OCI-LY7 (cell line): ENCODE measurements around the gene PDCD1.

Source experiments
- EZH2phosphoT487 ChIP-seq: fragments of 200-600 bp; sonication (generic); IDR thresholded peaks from 2 replicates; pipeline ENCODE4 v1.6.1; 2018; ENCODE audit warnings: low read depth, borderline replicate concordance, mild to moderate bottlenecking, mixed run types, antibody characterized with exemption, low read length, moderate library complexity, mixed read lengths
- TF ChIP-seq, protein P1 (sequence below): fragments of 200-600 bp; sonication (generic); conservative IDR thresholded peaks from 2 replicates; pipeline ENCODE4 v1.5.1; 2014; ENCODE audit warnings: mild to moderate bottlenecking, antibody characterized with exemption, low read length, moderate library complexity, mixed read lengths

DNA sequence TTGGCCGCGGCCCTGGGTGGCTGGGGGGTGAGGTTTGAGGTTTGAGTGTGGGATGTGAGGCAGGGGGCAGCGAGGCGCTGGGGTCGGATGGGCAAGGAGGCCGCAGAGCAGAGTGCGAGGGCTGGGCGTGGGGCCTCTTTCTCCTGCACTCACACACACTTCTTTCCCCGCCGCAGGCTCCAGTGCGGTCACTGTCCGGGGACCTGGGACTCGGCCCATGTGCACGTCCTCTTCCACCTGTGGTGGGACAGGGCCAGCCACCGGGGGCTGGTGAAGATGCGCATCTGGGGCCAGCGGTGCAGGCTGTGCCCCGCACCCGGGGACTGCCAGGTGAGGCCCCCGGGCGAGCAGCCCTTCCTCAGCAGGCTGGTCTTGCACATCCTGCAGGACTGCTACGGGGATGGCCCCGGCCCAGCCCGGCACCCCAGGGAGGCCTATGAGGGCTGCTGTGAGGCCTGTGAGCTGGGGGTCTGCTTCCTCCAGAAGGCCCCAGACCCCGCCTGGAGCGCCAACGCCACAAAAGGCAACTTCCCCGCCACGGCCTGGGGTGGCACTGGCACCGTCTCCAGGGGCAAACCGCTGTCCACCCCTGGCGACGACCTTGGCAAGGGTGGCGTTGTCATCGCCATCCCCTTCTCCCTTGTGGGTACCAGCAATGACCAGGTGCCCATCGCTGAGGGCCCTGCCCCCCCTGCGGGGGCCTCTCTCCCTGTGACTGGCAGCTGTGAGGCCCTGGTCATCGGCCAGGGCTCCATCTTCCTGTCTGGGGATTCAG is 13.0 kb upstream of the PDCD1 start:
- TF ChIP-seq, protein P1, sequence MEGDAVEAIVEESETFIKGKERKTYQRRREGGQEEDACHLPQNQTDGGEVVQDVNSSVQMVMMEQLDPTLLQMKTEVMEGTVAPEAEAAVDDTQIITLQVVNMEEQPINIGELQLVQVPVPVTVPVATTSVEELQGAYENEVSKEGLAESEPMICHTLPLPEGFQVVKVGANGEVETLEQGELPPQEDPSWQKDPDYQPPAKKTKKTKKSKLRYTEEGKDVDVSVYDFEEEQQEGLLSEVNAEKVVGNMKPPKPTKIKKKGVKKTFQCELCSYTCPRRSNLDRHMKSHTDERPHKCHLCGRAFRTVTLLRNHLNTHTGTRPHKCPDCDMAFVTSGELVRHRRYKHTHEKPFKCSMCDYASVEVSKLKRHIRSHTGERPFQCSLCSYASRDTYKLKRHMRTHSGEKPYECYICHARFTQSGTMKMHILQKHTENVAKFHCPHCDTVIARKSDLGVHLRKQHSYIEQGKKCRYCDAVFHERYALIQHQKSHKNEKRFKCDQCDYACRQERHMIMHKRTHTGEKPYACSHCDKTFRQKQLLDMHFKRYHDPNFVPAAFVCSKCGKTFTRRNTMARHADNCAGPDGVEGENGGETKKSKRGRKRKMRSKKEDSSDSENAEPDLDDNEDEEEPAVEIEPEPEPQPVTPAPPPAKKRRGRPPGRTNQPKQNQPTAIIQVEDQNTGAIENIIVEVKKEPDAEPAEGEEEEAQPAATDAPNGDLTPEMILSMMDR = no peak
- no peak for TF ChIP-seq EZH2phosphoT487
